ENCODE results near the gene TMCO5A.

Gene TMCO5A

GRCh38 chr15:37967788-37968187, 33.3 kb downstream of the TMCO5A start:
- no peak for DNase-seq (ENCODE audit: low read depth, low spot score)

- DNase-seq (ENCODE audit: low read depth, low spot score), result no peak
Observed at GRCh38 chr15:37973856-37974255, 39.4 kb downstream of the TMCO5A start.

GRCh38 chr15:37978231-37978630, 43.8 kb downstream of the TMCO5A start:
- no peak for DNase-seq (ENCODE audit: low read depth, low spot score)

GRCh38 chr15:37979671-37980409, 45.4 kb downstream of the TMCO5A start:
- DNase-seq (ENCODE audit: low read depth, low spot score), result no peak

GRCh38 chr15:37981201-37981600, 46.8 kb downstream of the TMCO5A start:
- DNase-seq (ENCODE audit: low read depth, low spot score), result no peak

- no peak for DNase-seq (ENCODE audit: low read depth, low spot score)
Observed at GRCh38 chr15:37981775-37982174, 47.3 kb downstream of the TMCO5A start.

GRCh38 chr15:37984368-37984767, 49.9 kb downstream of the TMCO5A start:
- no peak for DNase-seq (ENCODE audit: low read depth, low spot score)

- no peak for DNase-seq (ENCODE audit: low read depth, low spot score)
Observed at GRCh38 chr15:37995461-37996347, 61.3 kb downstream of the TMCO5A start.
